8988T (cell line): ENCODE results near the gene TESK2.

Source experiments
- DNase-seq: peaks from one replicate; pipeline ENCODE4 v3.0.0; 2011

Gene TESK2

GRCh38 chr1:45302505-45303150 is 188.3 kb downstream of the TESK2 start:
- DNase-seq = no peak

DNA sequence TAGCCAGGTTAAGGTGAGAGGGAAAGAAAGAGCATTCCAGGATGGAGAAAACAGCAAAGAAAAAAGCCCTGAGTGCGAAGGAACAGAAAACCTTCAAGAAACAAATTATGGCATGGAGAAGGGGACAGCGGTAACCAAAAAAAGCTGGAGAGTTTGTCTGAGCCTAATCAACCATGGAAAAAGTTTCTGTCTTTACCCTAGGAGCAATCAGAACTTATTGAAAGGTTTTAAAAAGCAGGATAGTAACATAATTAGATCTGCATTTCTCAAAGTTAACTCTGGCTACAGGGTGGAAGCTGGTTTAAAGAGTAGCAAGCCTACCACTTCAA is 190.3 kb downstream of the TESK2 start:
- no peak for DNase-seq

DNA sequence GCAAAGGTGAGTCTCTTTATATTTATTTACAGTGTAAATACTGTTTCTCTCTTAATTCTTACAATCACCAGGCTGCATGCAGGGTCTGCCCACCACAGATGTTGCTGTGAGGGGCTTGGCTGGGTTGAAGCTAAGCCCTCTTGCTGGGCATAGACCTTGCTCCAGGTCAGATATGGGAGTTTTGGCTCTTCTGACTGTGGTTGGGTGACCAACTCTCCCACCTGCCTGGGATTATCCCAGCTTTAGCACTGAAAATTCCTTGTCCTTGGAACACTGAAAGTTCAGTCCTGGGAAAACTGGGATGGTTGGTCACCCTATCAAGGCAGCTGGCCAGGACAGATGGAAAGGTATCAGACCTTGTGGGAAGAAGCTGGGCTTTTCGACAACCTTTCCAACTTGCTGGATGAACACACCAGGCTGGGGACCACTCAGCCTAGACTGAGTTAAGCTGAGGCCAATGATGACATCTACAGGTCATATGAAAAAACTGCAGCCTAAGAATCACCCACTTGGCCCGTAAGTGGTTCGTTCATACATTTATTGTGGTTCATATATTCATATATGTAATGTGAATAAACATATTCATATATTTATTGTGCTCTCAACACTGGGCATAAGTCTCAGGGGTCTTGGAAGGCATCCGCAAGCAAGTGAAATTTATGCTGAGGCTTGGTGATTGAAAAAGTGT is 190.8 kb downstream of the TESK2 start:
- DNase-seq = peak; percentile 34

DNA sequence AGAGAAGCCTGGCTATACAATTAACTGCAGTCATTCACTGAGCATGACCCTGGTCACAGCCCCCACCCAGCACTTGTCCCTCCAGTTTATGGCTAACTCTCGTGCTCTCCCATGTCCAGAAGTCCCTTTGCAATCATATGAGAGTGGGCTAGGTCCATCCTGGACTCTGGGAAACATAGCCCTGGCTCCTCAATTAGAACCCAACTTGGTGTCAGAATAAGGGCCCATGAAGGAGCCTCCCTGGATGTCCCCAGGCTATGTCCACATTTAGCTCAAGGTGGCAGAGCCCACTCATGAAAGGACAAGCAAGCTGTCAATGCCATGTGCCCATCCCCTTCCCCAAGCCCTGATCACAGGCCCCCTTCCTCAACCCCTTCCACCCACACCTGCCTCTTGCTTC is 191.7 kb downstream of the TESK2 start:
- DNase-seq = no peak

GRCh38 chr1:45297666-45298356 is 193.2 kb downstream of the TESK2 start:
- DNase-seq = no peak
